Keratinocyte (primary cell): Measurements from ENCODE around the gene PPME1. TPM values are rescaled to one million over a fixed set of nuclear protein-coding genes. Genes with fewer than 3 reads are reported as not detected.

Experiments used
- DNase-seq: peaks from one replicate; pipeline ENCODE4 v3.0.0-alpha.2; 2011; ENCODE audit warnings: low read depth, missing footprints, low spot score
- FAIRE-seq: peaks from 2 replicates; lab custom pipeline; 2011; peaks lifted over from hg19 to GRCh38; lab: Jason Lieb, UNC
- H2AFZ ChIP-seq: 2 replicates; pipeline ENCODE4 v1.6.0; 2012; ENCODE audit warnings: low read length, control low read depth, inconsistent platforms; ENCODE audit not compliant: control insufficient read depth
- H3K27ac ChIP-seq: 2 replicates; pipeline ENCODE4 v1.5.1; 2011; ENCODE audit warnings: low read length; ENCODE audit not compliant: control insufficient read depth, insufficient read depth
- H3K27me3 ChIP-seq: 3 replicates; pipeline ENCODE4 v1.6.0; 2011; ENCODE audit warnings: low read length; ENCODE audit not compliant: control insufficient read depth, insufficient read depth; ENCODE audit errors: extremely low read depth
- H3K36me3 ChIP-seq, 2 experiments: 2 replicates in 1 of 2; 3 replicates in 1 of 2; pipeline ENCODE4 v1.5.1; 2011; ENCODE audit warnings: low read length in 2 of 2, mild to moderate bottlenecking in 1 of 2; ENCODE audit not compliant: control insufficient read depth in 2 of 2, insufficient read depth in 2 of 2; ENCODE audit errors: extremely low read depth in 1 of 2
- H3K4me1 ChIP-seq: 3 replicates; pipeline ENCODE4 v1.5.1; 2011; ENCODE audit warnings: low read length; ENCODE audit not compliant: control insufficient read depth, insufficient read depth; ENCODE audit errors: extremely low read depth
- H3K4me2 ChIP-seq: 3 replicates; pipeline ENCODE4 v1.6.0; 2011; ENCODE audit warnings: low read depth, low read length; ENCODE audit not compliant: control insufficient read depth, insufficient read depth; ENCODE audit errors: extremely low read depth
- H3K4me3 ChIP-seq, 3 experiments: fragments of 200-600 bp in 1 of 3; sonication (generic) in 1 of 3; 2 replicates in 2 of 3; 3 replicates in 1 of 3; pipeline ENCODE4 v1.5.1; 2011 to 2016; ENCODE audit warnings: low read length in 3 of 3, mild to moderate bottlenecking in 3 of 3, control low read depth in 2 of 3, inconsistent platforms in 1 of 3, low read depth in 1 of 3, mixed read lengths in 1 of 3, mixed run types in 1 of 3, moderate library complexity in 1 of 3; ENCODE audit not compliant: control insufficient read depth in 2 of 3, insufficient read depth in 2 of 3; ENCODE audit errors: extremely low read depth in 1 of 3
- H3K79me2 ChIP-seq: 2 replicates; pipeline ENCODE4 v1.6.0; 2012; ENCODE audit warnings: low read length; ENCODE audit not compliant: control insufficient read depth, insufficient read depth
- H3K9ac ChIP-seq: 3 replicates; pipeline ENCODE4 v1.6.0; 2011; ENCODE audit warnings: low read length; ENCODE audit not compliant: control insufficient read depth, insufficient read depth; ENCODE audit errors: extremely low read depth
- H3K9me1 ChIP-seq: 3 replicates; pipeline ENCODE4 v1.6.0; 2011; ENCODE audit warnings: low read length; ENCODE audit not compliant: control insufficient read depth, insufficient read depth; ENCODE audit errors: extremely low read depth
- H3K9me3 ChIP-seq: 2 replicates; pipeline ENCODE4 v1.5.1; 2012; ENCODE audit warnings: low read depth, low read length; ENCODE audit not compliant: control insufficient read depth
- H4K20me1 ChIP-seq: 3 replicates; pipeline ENCODE4 v1.6.0; 2011; ENCODE audit warnings: low read length; ENCODE audit not compliant: control insufficient read depth, insufficient read depth; ENCODE audit errors: extremely low read depth
- EZH2 ChIP-seq: IDR thresholded peaks from one replicate; pipeline ENCODE4 v1.6.1; 2012; ENCODE audit warnings: inconsistent platforms, mild to moderate bottlenecking, low read length, moderate library complexity
- dilution Hi-C: fragments of 300-500 bp; cut with MboI; formaldehyde crosslinking; loops from one replicate; pipeline ENCODE4 v1.7.0; 2020; ENCODE audit warnings: low sequenced_read_pairs; ENCODE audit not compliant: extremely low pct_ligation_motif_present
- polyA plus RNA-seq, 5 experiments: library from polyadenylated mRNA; depleted of rRNA in 3 of 5; stranded (reverse) in 3 of 5; stranded (forward) in 1 of 5; unstranded in 1 of 5; fragments of >200 nt; gene quantifications; 1 replicate in 1 of 5; 2 replicates in 3 of 5; 3 replicates in 1 of 5; pipeline versions ENCODE4 v1.2.1 to v1.2.3, GENCODE V29; 2011 to 2012; ENCODE audit warnings: missing spikeins in 2 of 5, low read depth in 1 of 5, low replicate concordance in 1 of 5
- TF ChIP-seq, protein P1 (sequence below), 3 experiments: IDR thresholded peaks in 1 of 3; conservative IDR thresholded peaks in 1 of 3; optimal IDR thresholded peaks in 1 of 3; 2 replicates in 2 of 3; 3 replicates in 1 of 3; pipeline versions ENCODE3 to v1.5.1; 2011; ENCODE audit warnings: low read length in 3 of 3, mild to moderate bottlenecking in 3 of 3, moderate library complexity in 2 of 3, control low read depth in 1 of 3, inconsistent platforms in 1 of 3; ENCODE audit not compliant: insufficient read depth in 2 of 3; ENCODE audit errors: extremely low read depth in 1 of 3

Gene PPME1
- polyA plus RNA-seq, 1 donor (not counting 4 experiments of a cell fraction or from before 2014, with no cell fraction given): 34.0 TPM

DNA sequence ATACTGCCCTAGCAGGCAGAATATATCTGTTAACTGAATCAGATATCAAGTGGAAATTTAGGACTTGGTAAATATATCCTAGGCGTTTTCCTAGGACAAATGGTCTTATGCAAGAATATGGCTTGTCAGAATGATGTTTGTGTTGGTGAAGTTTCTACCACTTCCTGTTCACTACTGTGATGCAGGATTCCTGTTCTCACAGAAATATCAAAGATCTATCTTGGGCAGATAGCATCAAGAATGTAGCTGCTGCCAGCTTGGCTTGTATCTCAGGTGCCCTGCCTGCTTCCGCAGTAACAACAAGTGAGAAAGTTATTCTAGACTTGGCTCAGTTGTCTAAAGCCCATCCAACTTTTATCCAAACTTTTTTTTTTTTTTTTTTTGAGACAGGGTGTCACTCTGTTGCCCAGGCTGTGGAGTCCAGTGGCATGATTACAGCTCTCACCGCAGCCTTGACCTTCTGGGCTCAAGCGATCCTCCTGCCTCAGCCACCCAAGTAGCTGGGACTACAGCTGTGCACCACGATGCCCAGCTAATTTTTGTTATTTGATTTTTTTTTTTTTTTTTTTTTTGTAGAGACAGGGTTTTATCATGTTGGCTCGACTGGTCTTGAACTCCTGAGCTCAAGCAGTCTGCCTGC, 61.3 kb downstream of the PPME1 start:
- no peaks in the 10 kb centered on the region for H3K9me3 ChIP-seq
- FAIRE-seq (no peak), DNase-seq (no peak)
- H3K9ac ChIP-seq: no peak overlapping the region
- dilution Hi-C loops: no loop called here
- H3K27me3 ChIP-seq: no peaks in the 10 kb centered on the region
- no peaks in the 10 kb centered on the region for H3K4me1 ChIP-seq
- H3K9me1 ChIP-seq: no peaks in the 10 kb centered on the region
- H4K20me1 ChIP-seq: no peaks in the 10 kb centered on the region
- H3K4me3 ChIP-seq: no peak overlapping the region
- H2AFZ ChIP-seq: no peak overlapping the region
- peaks cover 8 to 9% of the 10 kb centered on the region in 2 experiments for H3K36me3 ChIP-seq
- H3K4me2 ChIP-seq: no peak overlapping the region
- TF ChIP-seq, protein P1, sequence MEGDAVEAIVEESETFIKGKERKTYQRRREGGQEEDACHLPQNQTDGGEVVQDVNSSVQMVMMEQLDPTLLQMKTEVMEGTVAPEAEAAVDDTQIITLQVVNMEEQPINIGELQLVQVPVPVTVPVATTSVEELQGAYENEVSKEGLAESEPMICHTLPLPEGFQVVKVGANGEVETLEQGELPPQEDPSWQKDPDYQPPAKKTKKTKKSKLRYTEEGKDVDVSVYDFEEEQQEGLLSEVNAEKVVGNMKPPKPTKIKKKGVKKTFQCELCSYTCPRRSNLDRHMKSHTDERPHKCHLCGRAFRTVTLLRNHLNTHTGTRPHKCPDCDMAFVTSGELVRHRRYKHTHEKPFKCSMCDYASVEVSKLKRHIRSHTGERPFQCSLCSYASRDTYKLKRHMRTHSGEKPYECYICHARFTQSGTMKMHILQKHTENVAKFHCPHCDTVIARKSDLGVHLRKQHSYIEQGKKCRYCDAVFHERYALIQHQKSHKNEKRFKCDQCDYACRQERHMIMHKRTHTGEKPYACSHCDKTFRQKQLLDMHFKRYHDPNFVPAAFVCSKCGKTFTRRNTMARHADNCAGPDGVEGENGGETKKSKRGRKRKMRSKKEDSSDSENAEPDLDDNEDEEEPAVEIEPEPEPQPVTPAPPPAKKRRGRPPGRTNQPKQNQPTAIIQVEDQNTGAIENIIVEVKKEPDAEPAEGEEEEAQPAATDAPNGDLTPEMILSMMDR (optimal IDR thresholded peaks at IDR 0.05 in 1 of 3, IDR thresholded peaks at IDR 0.05 in 1 of 3, conservative IDR thresholded peaks at IDR 0.05 in 1 of 3; ENCODE audit: extremely low read depth in 1 of 3, insufficient read depth in 2 of 3, low read length in 3 of 3): no peak
- no peak for TF ChIP-seq EZH2
- no peak overlapping the region for H3K27ac ChIP-seq
- H3K79me2 ChIP-seq: no peaks in the 10 kb centered on the region

DNA sequence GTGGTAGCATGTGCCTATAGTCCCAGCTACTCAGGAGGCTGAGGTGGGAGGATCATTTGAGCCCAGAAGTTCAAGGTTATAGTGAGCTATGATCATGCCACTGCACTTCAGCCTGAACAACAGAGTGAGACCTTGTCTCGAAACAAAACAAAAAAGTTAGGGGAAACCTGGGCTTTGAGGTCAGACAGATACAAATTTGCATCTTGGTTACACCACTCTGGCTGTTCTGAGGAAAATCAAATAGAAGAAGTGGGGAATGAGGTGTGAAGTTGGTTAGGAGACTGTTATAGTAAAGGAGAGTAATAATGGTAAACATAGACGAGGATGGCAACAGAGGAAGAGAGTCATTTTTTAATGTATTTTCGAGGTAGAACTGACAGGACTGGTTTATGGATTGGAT, 62.6 kb downstream of the PPME1 start:
- H2AFZ ChIP-seq: no peak overlapping the region
- no peaks in the 10 kb centered on the region for H3K27me3 ChIP-seq
- FAIRE-seq (no peak), DNase-seq (no peak)
- no peaks in the 10 kb centered on the region for H3K9me3 ChIP-seq
- no peak overlapping the region for H3K27ac ChIP-seq
- H3K36me3 ChIP-seq: peaks cover 8 to 10% of the 10 kb centered on the region in 2 experiments
- no peak overlapping the region for H3K9ac ChIP-seq
- H3K4me1 ChIP-seq: no peaks in the 10 kb centered on the region
- no peak overlapping the region for H3K4me3 ChIP-seq
- no peaks in the 10 kb centered on the region for H3K79me2 ChIP-seq
- TF ChIP-seq, protein P1 (optimal IDR thresholded peaks at IDR 0.05 in 1 of 3, IDR thresholded peaks at IDR 0.05 in 1 of 3, conservative IDR thresholded peaks at IDR 0.05 in 1 of 3; ENCODE audit: extremely low read depth in 1 of 3, insufficient read depth in 2 of 3, low read length in 3 of 3): no peak
- TF ChIP-seq EZH2: no peak
- H4K20me1 ChIP-seq: no peaks in the 10 kb centered on the region
- dilution Hi-C loops: no loop called here
- H3K4me2 ChIP-seq: no peak overlapping the region
- no peaks in the 10 kb centered on the region for H3K9me1 ChIP-seq
